NCI-H2227 (cell line): ENCODE measurements around the gene RBBP4.
"Not testable (repeated sequence)": the region's sequence is repeated elsewhere in the genome, so short reads cannot be mapped to it uniquely, and the experiment has no call there.

Experiments
- DNase-seq: peaks from one replicate; lab custom pipeline; 2025; ENCODE audit not compliant: unreplicated experiment; lab: John Stamatoyannopoulos, UW

Gene RBBP4

DNA sequence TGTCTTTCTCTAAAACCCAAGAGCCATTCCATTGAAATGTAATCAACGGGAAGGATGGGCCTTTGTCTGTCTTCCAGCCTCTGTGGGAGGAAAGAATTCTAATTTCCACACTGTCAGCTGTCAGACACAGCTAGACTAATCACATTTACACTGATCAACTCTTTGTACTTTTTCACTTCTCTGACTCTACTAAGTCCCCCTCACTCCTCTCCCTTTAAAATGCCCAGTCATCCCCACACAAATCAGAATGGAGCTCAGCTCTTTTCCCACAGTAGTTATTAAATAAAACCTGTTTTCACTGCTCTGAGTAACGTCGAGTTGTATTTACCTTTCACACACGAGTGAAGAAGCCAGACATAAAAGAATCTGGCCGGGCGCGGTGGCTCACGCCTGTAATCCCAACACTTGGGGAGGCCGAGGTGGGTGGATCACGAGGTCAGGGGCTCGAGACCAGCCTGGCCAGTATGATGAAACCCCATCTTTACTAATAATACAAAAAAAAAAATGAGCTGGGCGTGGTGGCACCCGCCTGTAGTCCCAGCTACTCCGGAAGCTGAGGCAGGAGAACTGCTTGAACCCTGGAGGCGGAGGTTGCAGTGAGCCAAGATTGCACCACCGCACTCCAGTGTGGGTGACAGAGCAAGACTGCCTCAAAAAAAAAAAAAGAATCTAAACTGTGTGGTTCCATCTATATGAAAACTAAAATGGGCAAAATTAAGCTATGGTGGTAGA is 13.9 kb upstream of the RBBP4 start:
- DNase-seq = no peak

DNA sequence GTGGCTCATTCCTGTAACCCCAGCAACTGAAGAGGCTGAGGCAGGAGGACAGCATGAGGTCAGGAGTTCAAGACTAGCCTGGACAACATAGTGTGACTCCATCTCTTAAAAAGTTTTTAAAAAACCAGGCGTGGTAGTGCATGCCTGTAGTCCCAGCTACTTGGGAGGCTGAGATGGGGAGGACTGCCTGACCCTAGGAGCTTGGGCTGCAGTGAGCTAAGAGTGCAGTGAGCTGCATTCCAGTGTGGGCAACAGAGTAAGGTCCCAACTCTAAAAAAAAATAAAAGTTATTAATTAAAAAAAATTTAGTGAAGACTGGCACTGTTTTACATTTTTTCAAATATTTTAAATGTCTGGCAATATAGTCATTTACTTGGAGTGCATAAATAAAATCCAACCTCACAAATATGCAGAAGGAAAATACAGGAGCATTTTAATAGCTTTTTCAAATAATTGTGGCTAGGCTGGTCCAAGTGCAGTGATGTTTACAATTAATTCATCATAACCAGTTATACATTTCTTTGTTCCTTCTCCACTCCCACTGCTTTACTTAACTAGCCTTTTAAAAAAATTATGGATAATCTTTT is 11.4 kb upstream of the RBBP4 start:
- no peak for DNase-seq

DNA sequence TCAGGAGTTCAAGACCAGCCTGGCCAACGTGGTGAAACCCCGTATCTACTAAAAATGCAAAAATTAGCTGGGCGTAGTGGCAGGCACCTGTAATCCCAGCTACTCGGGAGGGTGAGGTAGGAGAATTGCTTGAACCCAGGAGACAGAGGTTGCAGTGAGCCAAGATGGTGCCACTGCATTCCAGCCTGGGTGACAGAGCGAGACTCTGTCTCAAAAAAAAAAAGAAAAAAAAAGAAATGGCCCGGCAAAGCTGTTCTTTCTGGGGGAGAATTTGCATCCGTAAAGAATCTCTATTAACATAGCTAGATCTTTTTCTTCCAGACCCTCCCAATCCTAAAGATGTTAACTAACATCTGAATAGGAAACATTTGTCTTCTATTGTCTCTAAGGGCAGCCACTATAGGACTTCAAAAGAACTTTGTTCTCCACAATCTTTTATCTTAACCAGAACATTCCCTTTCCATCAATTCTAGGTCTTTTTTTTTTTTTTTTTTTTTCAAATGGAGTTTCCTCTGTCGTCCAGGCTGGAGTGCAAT is 8.6 kb upstream of the RBBP4 start:
- DNase-seq = not testable (repeated sequence)

DNA sequence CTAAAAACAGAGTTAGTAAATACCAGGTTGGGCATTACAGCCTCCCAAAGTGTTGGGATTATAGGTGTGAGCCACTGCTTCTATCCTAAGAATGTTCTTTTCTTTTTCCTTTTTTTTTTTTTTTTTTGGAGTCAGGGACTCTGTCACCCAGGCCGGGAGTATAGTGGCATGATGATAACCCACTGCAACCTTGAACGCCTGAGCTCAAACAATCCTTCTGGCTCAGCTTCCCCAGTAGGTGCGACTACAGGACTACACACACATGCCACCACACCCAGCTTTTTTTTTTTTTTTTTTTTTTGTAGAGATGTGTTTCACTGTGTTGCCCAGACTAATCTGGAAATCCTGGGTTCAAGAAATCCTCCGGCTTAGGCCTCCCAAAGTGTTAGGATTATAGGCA is 6.6 kb upstream of the RBBP4 start:
- no peak for DNase-seq

DNA sequence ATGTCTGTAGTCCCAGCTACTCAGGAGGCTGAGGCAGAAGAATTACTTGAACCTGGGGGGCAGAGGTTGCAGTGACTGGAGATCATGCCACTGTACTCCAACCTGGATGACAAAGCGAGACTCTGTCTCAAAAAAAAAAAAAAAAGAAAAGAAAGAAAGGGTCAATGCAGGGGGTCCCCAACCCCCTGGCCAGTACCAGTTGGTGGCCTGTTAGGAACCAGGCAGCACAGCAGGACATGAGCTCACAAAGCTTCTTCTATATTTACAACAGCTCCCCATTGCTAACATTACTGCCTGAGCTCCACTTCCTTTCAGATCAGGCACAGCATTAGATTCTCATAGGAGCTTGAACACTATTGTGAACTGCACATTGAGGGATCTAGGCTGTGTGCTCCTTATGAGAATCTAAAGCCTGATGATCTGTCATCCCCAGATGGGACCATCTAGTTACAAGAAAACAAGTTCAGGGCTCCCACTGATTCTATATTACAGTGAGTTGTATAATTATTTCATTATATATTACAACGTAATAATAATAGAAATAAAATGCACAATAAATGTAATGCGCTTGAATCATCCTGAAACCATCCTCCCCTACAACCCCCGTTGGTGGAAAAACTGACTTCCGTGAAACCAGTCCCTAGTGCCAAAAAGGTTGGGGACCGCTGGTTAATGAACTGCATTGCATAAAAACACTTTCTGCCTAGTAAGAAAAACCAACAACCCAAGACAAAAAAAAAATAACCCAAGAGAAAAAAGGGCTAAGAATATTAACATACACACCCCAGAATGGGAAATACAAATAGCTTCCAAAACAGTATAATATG is 3.5 kb upstream of the RBBP4 start:
- no peak for DNase-seq

DNA sequence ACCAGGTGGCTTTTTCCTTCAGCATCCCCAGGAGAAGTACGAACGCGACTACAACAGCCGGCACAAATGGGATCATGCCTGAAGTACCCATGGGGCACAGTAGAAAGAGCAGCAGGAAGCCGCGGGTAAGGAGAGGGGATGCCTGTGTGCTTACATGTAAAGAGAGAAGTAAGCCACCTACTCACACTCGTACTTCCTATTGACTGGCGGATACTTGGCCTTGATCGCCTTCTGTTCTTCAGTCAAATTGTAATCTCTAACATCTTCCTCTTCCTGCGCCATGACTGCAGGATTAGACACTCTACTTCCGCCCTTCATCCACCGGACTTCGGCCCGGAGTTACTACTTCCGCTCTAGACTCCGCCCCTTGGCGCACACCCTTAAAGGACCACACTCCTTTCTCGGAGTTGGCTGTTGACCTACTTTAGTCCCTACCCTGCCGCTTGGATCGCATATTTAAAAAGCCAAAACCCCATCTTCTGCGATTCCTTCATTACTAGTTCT is 708 bp upstream of the RBBP4 start, which contains the start of gene ZBTB8OS:
ZBTB8OS (minus strand) TSS at position 303 of the 504 bp plus-strand sequence; CDS start at position 282, 21 bp downstream.
- peak; percentile 95 for DNase-seq

DNA sequence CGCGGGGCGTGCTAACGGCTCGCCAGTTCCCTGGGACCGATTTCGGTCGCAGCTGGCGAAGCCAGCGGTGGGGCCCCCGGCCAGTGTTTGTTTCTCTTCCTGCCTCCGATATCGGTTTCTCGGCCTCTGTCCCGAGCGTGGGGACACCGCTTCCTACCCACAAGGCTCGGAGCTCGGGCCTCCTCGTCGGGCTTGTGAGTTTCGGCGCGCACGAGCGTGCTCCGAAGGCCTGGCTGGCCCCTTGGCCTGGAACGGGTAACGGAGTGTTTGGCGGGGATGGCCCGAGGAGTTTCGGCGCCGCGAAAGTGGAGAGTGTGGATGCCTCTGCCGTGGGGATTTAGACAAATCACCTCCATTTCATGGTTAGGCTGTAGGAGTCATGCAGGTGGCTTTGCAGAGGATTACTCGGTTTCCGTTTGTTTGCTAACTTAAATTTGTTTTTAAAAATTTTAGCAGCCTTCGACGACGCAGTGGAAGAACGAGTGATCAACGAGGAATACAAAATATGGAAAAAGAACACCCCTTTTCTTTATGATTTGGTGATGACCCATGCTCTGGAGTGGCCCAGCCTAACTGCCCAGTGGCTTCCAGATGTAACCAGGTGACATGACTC is 559 bp downstream of the RBBP4 start:
- no peak for DNase-seq

DNA sequence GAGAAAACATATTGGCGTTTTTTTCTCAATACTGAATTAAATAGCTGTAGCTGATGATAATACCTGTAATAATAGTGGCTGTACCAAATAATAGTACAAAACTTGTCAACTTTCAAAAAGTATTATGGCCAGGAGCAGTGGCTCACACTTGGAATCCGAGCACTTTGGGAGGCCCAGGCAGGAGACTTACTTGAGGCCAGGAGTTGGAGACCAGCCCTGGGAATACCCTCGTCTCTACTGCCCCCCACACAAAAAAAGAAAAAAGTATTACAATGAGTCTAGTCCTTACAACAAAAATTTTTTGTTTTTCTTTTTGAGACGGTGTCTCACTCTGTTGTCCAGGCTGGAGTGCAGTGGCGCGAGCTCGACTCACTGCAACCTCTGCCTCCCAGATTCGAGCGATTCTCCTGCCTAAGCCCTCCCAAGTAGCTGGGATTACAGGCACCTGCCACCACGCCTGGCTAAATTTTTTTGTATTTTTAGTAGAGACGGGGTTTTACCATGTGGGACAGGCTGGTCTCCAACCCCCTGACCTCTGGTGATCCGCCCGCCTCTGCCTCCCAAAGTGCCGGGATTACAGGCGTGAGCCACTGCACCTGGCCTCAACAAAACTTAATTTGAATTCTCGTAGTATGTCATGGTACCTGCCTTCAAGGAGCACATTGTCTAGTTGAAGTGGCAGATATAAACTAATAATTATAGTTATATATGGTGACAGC is 1.4 kb downstream of the RBBP4 start:
- no peak for DNase-seq

DNA sequence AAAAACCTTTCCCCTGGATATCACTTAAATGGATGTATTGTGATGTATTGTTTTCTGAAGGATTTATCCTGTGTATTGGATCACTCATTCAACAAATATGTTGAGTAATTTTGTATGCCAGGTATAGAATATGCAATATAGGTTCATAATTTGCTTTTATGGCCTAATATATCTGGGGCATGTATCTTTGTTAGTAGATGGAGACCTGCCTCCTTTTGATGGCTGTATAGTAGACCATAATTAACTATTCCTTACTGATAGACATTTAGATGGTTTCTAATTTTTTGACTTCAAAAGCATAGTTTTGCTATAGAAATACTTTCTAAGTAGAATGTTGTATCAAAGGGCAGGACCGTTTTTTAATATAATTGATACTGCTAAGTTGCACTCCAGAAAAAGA is 8.6 kb downstream of the RBBP4 start:
- DNase-seq = no peak

DNA sequence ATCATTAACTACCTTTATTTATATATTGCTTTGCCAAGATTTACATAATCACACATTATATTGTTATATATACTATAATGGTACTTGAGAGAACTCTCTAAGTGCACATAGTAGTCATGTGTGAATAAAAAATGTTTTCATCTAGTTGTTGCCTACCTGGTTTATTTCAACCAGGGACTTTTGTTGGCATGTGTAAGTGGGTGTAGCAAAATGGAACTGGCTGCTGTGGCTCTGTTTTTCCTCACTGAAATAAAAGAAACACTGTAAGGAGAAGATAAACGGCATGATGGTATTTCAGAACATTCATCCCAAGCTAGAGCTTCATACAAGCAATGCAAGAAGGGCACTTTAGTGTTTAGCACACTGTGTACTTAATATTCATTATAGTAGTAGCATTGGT is 14.9 kb downstream of the RBBP4 start:
- DNase-seq = no peak

DNA sequence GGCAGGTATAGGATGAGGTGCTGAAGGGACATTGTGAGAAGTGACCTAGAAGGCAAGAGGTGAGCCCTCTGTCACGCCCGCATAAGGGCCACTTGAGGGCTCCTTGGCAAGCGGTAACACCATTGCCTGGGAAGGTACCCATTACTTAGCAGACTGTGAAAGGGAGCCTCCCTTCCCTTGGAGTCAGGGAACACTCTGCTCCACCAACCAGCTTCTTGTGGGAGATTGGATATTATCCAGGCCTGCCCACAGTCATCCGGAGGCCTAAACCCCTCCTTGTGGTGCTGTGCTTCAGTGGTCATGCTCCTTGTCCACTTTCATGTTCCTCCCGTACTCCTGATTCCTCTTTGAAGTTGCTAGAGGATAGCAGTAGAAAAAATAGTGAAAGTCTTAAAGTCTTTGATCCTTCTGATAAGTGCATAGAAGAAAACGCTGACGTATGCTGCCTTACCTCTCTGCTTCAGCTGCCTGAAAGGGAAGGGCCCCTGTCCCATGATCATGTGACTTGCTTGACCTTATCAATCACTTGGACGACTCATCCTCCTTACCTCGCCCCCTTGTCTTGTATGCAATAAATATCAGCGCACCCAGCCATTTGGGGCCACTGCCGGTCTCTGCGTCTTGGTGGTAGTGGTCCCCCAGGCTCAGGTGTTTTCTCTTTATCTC is 16.0 kb downstream of the RBBP4 start:
- DNase-seq = no peak

DNA sequence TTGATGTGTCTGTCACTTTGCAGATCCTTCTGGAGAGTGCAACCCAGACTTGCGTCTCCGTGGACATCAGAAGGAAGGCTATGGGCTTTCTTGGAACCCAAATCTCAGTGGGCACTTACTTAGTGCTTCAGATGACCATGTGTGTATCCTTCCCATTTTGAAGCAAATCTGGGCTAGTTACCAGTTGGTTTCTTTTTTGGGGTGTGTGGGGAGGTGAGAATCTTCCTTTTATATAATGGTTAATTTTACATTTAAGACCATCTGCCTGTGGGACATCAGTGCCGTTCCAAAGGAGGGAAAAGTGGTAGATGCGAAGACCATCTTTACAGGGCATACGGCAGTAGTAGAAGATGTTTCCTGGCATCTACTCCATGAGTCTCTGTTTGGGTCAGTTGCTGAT is 17.7 kb downstream of the RBBP4 start:
- not testable (repeated sequence) for DNase-seq

DNA sequence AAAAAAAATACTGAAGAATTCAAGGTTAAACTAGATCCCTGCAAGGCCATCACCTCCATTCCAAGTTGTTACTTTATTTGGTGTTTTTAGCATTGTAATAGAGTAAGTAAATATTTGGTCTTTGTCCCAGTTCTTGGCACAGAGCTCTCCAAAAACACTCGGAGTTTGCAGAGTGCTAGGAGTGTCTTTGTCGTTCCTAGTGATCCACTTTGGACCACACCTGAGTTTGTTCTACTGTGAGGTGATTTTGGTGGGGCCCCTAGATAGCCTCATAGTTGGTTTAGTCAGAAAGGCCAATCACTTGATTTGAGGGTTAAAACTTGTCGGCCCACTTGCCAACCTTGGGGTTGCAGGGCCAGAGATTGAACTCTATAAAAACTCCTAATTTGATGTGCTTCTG is 25.9 kb downstream of the RBBP4 start:
- no peak for DNase-seq

DNA sequence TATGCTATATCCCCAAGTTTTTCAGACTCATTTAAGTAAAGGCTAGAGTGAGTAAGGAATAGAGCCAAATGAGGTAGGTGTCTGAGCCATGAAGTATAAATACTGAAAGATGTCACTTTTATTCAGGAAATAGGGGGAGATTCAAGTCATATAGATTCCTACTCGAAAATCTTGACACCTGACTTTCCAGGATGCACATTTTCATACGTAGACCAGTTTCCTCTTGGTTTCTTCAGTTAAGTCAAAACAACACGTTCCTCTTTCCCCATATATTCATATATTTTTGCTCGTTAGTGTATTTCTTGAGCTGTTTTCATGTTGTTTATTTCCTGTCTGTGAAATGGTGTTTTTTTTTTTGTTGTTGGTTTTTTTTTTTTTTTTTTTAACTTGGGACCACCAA is 29.0 kb downstream of the RBBP4 start:
- DNase-seq = not testable (repeated sequence)

DNA sequence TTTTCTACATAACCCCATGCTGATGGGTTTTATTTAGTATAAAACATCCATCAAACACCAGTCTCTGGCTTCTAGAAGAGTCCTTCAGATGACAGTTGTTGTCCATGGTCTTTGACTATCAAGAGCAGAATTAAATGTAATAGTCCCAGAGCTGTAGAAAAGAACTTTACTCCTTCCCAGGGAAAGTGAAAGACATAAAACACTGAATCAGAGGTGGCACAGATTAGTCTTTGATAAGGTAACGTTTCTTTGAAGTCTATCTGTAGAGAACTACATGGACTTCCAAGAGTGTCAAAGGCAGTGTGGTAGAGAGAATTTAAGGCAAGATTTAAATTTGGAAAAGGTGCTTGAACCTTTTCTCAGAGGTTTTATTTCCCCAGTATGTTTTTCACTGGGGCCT is 29.6 kb downstream of the RBBP4 start:
- DNase-seq = no peak

DNA sequence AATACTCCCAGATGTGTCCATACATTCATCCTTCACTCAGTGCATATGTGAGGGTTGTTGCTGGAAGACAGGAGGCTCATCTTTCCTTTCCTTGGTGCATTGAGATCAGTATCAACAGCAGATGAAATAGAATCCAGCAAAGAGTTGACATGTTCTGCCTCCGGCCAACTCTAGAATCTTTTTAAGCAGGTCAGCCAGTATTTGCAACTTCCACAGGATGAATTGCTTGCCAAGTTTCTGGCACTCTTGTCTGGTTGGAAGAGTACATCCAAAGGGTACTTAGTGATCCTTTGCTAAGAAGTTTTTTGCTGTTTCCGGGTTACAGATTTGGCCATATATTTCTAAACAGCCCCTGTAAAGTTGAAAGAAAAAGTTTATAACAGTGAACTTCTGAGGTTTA is 30.5 kb downstream of the RBBP4 start:
- no peak for DNase-seq

DNA sequence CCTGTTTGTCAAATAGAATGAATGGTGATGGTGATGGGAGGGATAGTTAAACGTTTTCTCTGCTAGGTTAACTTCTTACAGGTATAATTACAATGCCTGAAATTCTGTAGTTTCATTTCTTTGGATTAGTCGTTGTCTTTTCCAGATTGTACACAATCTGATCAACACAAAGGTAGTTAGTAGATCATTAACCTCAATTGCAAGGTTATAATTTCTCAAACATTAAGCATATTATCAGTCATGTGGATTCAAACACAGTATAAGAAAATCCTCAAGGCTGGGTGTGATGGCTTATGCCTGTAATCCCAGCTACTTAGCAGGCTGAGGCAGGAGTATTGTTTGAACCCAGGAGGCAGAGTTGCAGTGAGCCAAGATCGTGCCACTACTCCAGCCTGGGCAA is 31.0 kb downstream of the RBBP4 start:
- DNase-seq = no peak

DNA sequence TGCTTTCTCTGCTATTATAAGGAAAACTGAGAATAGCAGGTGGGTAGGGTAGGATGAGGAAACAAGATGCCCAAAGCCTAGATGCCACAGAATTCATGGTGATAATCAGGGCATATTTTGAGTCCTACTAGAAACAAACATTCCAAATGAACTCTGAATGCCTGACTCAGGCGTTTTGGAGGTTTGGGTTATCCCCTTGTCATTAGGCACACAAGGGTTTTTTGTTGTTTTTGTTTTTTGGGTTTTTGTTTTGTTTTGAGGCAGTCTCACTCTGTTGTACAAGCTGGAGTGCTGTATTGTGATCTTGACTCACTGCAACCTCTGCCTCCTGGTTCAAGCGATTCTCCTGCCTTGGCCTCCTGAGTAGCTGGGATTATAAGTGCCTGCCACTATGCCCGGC is 32.4 kb downstream of the RBBP4 start:
- DNase-seq = no peak

DNA sequence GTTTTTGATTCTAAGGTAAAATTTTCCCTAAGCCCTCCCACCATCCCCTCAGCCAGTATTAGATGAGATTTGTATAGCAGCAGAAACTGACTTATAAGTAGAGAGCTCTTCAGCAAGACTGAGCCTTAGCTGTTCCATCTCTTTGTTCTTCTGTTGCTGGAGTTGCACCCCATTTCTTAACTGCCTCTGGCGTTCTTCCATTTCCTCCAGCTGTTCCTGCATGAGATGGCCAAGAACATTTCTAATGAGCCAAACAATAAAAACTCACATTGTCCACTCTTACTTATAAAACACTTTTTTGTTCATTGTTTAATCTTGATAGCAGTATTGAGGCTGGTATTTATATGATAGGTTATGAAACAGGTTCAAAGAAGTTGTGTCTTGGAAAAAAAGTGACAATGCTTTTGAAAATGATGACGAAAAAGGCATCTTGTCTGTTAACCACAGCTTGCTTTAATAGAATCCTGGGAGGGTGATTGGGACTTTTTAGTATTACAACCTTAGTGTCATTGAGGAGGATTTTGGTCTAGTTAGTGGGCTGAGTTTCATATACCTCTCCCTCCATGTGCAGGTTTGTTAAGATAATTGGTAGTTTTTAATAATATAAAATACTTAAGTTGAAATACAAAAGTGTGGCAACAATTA is 33.3 kb downstream of the RBBP4 start:
- no peak for DNase-seq
